K562 (cell line): ENCODE measurements around the gene HBEGF. TPM values are rescaled to one million over a fixed set of nuclear protein-coding genes. Genes with fewer than 3 reads are reported as not detected.
A peak's percentile ranks its signal among the peaks of the same experiment; 100 is the strongest.

Experiments
- ATAC-seq: fragments of 200-7000 bp; cut with Tn5 transposase; 3 replicates; pipeline ENCODE4 v1.9.1; 2020; ENCODE audit warnings: moderate library complexity
- BruUV-seq: library from RNA; stranded (reverse); fragments of 400-500 nt; replicated peaks from 2 replicates; lab custom pipeline; 2021; lab: Mats Ljungman, UMichigan
- CTCF ChIA-PET: fragments of 300-600 bp; formaldehyde crosslinking; extraction: SDS; loops from one replicate; lab custom pipeline; 2021; ENCODE audit warnings: low intra/inter-chr PET ratio; lab: Yijun Ruan, JAX
- POLR2A ChIA-PET: fragments of 300-600, 350-650 bp; sonication (Branson Sonifier 250); formaldehyde crosslinking; extraction: SDS; loops from one replicate; lab custom pipeline; 2021; ENCODE audit warnings: antibody characterized with exemption, inconsistent platforms; lab: Yijun Ruan, JAX
- DNase-seq, 4 experiments: peaks; one replicate each; pipeline versions ENCODE4 v3.0.0 to v3.0.0-alpha.2; 2011 to 2018; ENCODE audit warnings: low spot score in 3 of 4, mixed read lengths in 3 of 4; ENCODE audit errors: extremely low read depth in 1 of 4
- FAIRE-seq: peaks from 2 replicates; lab custom pipeline; 2011; peaks lifted over from hg19 to GRCh38; lab: Jason Lieb, UNC
- H2AFZ ChIP-seq: 2 replicates; pipeline ENCODE4 v1.6.0; 2011; ENCODE audit warnings: low read depth, low read length, control low read depth, inconsistent platforms
- H3K27ac ChIP-seq: fragments of 200-600 bp; 3 replicates; pipeline ENCODE4 v1.8.0; 2011; ENCODE audit warnings: low read depth, mild to moderate bottlenecking, control low read depth, inconsistent platforms, low read length, moderate library complexity, mixed read lengths; ENCODE audit errors: extremely low read depth
- H3K27me3 ChIP-seq, 2 experiments: fragments of 300-600 bp in 1 of 2; 2 replicates in 1 of 2; 3 replicates in 1 of 2; pipeline versions ENCODE4 v1.6.0 to v1.8.0; 2011; ENCODE audit warnings: inconsistent platforms in 2 of 2, low read length in 2 of 2, mild to moderate bottlenecking in 1 of 2, mixed read lengths in 1 of 2, moderate library complexity in 1 of 2; ENCODE audit not compliant: control insufficient read depth in 2 of 2, insufficient read depth in 2 of 2
- H3K36me3 ChIP-seq: fragments of 300-600 bp; 3 replicates; pipeline ENCODE4 v1.8.0; 2011; ENCODE audit warnings: mild to moderate bottlenecking, low read length, inconsistent platforms; ENCODE audit not compliant: control insufficient read depth, insufficient read depth
- H3K4me1 ChIP-seq, 2 experiments: fragments of 200-600 bp in 1 of 2; replicated peaks in 1 of 2; 2 replicates in 1 of 2; 3 replicates in 1 of 2; pipeline versions ENCODE4 v1.5.1 to v1.8.0; 2011; ENCODE audit warnings: inconsistent platforms in 2 of 2, low read length in 2 of 2, mild to moderate bottlenecking in 1 of 2, mixed read lengths in 1 of 2, moderate library complexity in 1 of 2; ENCODE audit not compliant: control insufficient read depth in 2 of 2, insufficient read depth in 2 of 2
- H3K4me2 ChIP-seq: 2 replicates; pipeline ENCODE4 v1.6.1; 2011; ENCODE audit warnings: low read length, control low read depth, inconsistent platforms, mixed read lengths; ENCODE audit not compliant: insufficient read depth
- H3K4me3 ChIP-seq: fragments of 200-600 bp; sonication (generic), shearing (Covaris generic); 2 replicates; pipeline ENCODE4 v1.5.1; 2016; ENCODE audit warnings: control low read depth, inconsistent platforms
- H3K79me2 ChIP-seq: fragments of 200-600 bp; 3 replicates; pipeline ENCODE4 v1.8.0; 2011; ENCODE audit warnings: low read length, inconsistent platforms; ENCODE audit not compliant: control insufficient read depth, insufficient read depth
- H3K9ac ChIP-seq, 2 experiments: 2 replicates each; pipeline versions ENCODE4 v1.6.0 to v1.6.1; 2011; ENCODE audit warnings: low read depth in 2 of 2, low read length in 2 of 2, control low read depth in 1 of 2, inconsistent platforms in 1 of 2, mild to moderate bottlenecking in 1 of 2, mixed read lengths in 1 of 2; ENCODE audit not compliant: insufficient read depth in 1 of 2
- H3K9me1 ChIP-seq: one replicate; pipeline ENCODE4 v1.6.0; 2011; ENCODE audit warnings: inconsistent platforms, mild to moderate bottlenecking, low read length, moderate library complexity; ENCODE audit not compliant: control insufficient read depth, insufficient read depth
- H3K9me3 ChIP-seq: replicated peaks from 2 replicates; pipeline ENCODE4 v1.5.1; 2011; ENCODE audit warnings: low read depth, low read length, inconsistent platforms; ENCODE audit not compliant: control insufficient read depth, insufficient read depth
- H4K20me1 ChIP-seq: replicated peaks from 2 replicates; pipeline ENCODE4 v1.6.1; 2011; ENCODE audit warnings: low read length, inconsistent platforms, mixed read lengths; ENCODE audit not compliant: control insufficient read depth, insufficient read depth
- C11orf30 ChIP-seq: fragments of 450-650 bp; IDR thresholded peaks from 2 replicates; pipeline ENCODE4 v1.6.1; 2016; ENCODE audit warnings: low read depth, mild to moderate bottlenecking
- CAMTA2 ChIP-seq: fragments of 250-450 bp; sonication (Bioruptor Pico); conservative IDR thresholded peaks from 2 replicates; pipeline ENCODE4 v1.5.1; 2022
- CREBBP ChIP-seq: IDR thresholded peaks from one replicate; pipeline ENCODE4 v1.6.1; 2012; ENCODE audit warnings: low read depth, mild to moderate bottlenecking, control low read depth, inconsistent platforms, low read length
- ELF2 ChIP-seq: fragments of 250-450 bp; sonication (Bioruptor Pico); IDR thresholded peaks from 2 replicates; pipeline ENCODE4 v1.5.0; 2021; ENCODE audit warnings: mild to moderate bottlenecking
- MAFF ChIP-seq: IDR thresholded peaks from 2 replicates; pipeline ENCODE4 v1.6.1; 2012; ENCODE audit warnings: low read length, improper control_type of control experiment
- MAFG ChIP-seq: fragments of 450-650 bp; conservative IDR thresholded peaks from 2 replicates; pipeline ENCODE4 v1.6.1; 2016; ENCODE audit warnings: missing genetic modification characterization, missing compliant biosample characterization
- MAFK ChIP-seq: IDR thresholded peaks from 2 replicates; pipeline ENCODE4 v1.6.1; 2011; ENCODE audit warnings: low read length, improper control_type of control experiment
- ZNF316 ChIP-seq: fragments of 450-650 bp; IDR thresholded peaks from 2 replicates; pipeline ENCODE4 v1.6.1; 2016
- ZNF561 ChIP-seq: fragments of 450-650 bp; formaldehyde crosslinking; conservative IDR thresholded peaks from 2 replicates; pipeline ENCODE4 v1.4.0; 2020; ENCODE audit warnings: mild to moderate bottlenecking, moderate library complexity
- ZNF584 ChIP-seq: fragments of 200-800 bp; sonication (Bioruptor generic); IDR thresholded peaks from 2 replicates; pipeline ENCODE4 v1.6.1; 2016; ENCODE audit warnings: low read depth, mild to moderate bottlenecking, missing genetic modification characterization, missing compliant biosample characterization
- in situ Hi-C: fragments of 300-500 bp; cut with MboI; formaldehyde crosslinking; loops from 4 replicates; pipeline ENCODE4 v1.15.0; 2018; ENCODE audit warnings: inconsistent platforms, mixed read lengths
- intact Hi-C: fragments of 100-400 bp; cut with micrococcal nuclease; formaldehyde crosslinking; loops from 2 replicates; pipeline ENCODE4 v1.14.2; 2022
- polyA plus RNA-seq, 8 experiments: library from polyadenylated mRNA; depleted of rRNA in 4 of 8; stranded (reverse) in 5 of 8; unstranded in 3 of 8; fragments of >200 nt; fragmentation: Nextera tagmentation in 2 of 8; fragmentation: Illumina TruSeq in 1 of 8; extraction: Ambion mirVana in 2 of 8; extraction: Trizol in 1 of 8; gene quantifications; 2 replicates each; pipeline versions ENCODE4 v1.2.1 to v1.2.3, GENCODE V29; 2011 to 2014; ENCODE audit warnings: inconsistent platforms in 1 of 8, missing spikeins in 1 of 8
- total RNA-seq, 7 experiments: library from RNA; depleted of rRNA in 6 of 7; stranded (reverse); fragments of >200 nt in 6 of 7; fragmentation: Illumina TruSeq in 2 of 7; extraction: Trizol in 2 of 7; gene quantifications; 2 replicates each; pipeline versions ENCODE4 v1.2.1 to v1.2.3, GENCODE V29; 2011 to 2021; ENCODE audit warnings: low replicate concordance in 1 of 7

The HBEGF gene
- total and polyA plus RNA-seq, 9 of the 15 experiments (the other 6 are each of a cell fraction or from before 2014, with no cell fraction given): 0.11 to 1.1 (median 0.60) TPM

GRCh38 chr5:140382866-140383265 is 36.5 kb upstream of the HBEGF start:
- FAIRE-seq: no peak
- intact Hi-C loops (no loop called here), in situ Hi-C loops (no loop called here)
- H3K27ac ChIP-seq: no peak overlapping the region
- BruUV-seq: no TSS peak
- no peak overlapping the region for H3K4me2 ChIP-seq
- no peaks in the 10 kb centered on the region for H3K27me3 ChIP-seq
- no peak overlapping the region for H3K9ac ChIP-seq
- no peaks in the 10 kb centered on the region for H3K9me1 ChIP-seq
- no peak overlapping the region for H3K4me3 ChIP-seq
- peaks cover 0 to 2% of the 10 kb centered on the region in 2 experiments; a peak in 1 of 5 replicates for H3K4me1 ChIP-seq
- no peaks in the 10 kb centered on the region for H3K36me3 ChIP-seq
- ATAC-seq: no peak
- H3K79me2 ChIP-seq: no peaks in the 10 kb centered on the region
- CTCF ChIA-PET: no interaction called here
- no peak for TF ChIP-seq ZNF561 (CRISPR knock-in tag)
- peak; percentile 64; the same call in 1 of the 2 replicates for TF ChIP-seq MAFG (tag)
- TF ChIP-seq ZNF316: peak; percentile 89
- TF ChIP-seq MAFF: peak; percentile 66
- peak; percentile 69 for TF ChIP-seq MAFK
- no peak for TF ChIP-seq CREBBP
- TF ChIP-seq ELF2 (CRISPR knock-in tag): no peak
- TF ChIP-seq ZNF584 (CRISPR knock-in tag): no peak
- peak; percentile 76; the same call in 1 of the 2 replicates for TF ChIP-seq C11orf30
- TF ChIP-seq CAMTA2 (CRISPR knock-in tag): no peak
- POLR2A ChIA-PET: interaction anchor here (1.5 kb wide), 1 partner anchor 10 kb away, joined by 5 read pairs; no protein-coding TSS in a partner anchor
- no peak for DNase-seq
- no peaks in the 10 kb centered on the region for H3K9me3 ChIP-seq
- no peaks in the 10 kb centered on the region for H4K20me1 ChIP-seq
- H2AFZ ChIP-seq: no peak overlapping the region
